ENCODE measurements around the gene NAA80.

DNA sequence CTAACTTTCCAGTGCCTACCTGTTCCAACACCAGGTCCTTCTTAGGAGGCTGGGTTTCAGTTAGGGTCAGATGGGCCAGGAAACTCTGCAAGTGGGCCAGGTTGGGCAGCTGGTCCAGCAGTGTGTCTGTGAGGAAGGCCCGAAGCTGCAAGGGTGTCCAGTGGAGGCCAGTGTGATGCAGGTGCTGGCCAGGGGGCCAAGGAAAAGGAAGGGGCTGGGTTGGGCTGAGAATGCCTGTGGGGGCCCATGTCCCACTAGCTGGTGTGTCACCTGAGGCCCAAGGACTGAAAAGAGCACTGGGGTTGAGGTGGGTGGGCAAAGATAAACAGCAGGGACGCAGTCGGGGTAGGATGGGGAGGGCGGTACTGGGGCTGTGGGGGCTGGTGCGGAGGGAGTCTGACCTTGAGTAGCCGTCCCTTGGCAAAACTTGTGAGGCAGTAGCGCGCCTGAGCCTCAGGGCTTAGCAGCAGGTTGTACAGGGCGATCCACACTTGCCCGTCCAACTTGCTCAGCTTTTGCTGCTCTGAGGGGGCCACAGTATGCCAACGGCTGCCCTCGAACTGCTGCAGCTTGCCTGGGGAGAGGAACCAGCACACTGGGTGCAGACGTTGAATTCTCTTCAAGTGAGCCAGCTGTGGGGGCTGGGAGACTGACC, 42.9 kb upstream of the NAA80 start:
- TF ChIP-seq BHLHE40 (IDR thresholded peaks at IDR 0.05; ENCODE audit: borderline replicate concordance): no peak
- no peak for TF ChIP-seq L3MBTL2 (conservative IDR thresholded peaks at IDR 0.05)
- TF ChIP-seq FOXA1 (IDR thresholded peaks at IDR 0.05): no peak
- no peak for TF ChIP-seq SP1 (IDR thresholded peaks at IDR 0.05)
- TF ChIP-seq SUZ12 (IDR thresholded peaks at IDR 0.05): no peak
- no peak for TF ChIP-seq FOXM1 (IDR thresholded peaks at IDR 0.05; ENCODE audit: borderline replicate concordance)
- TF ChIP-seq FOXK2 (IDR thresholded peaks at IDR 0.05): no peak
- no peak for TF ChIP-seq ELF4 (IDR thresholded peaks at IDR 0.05)
- no peak for TF ChIP-seq TARDBP (IDR thresholded peaks at IDR 0.05)
- TF ChIP-seq, protein P1, sequence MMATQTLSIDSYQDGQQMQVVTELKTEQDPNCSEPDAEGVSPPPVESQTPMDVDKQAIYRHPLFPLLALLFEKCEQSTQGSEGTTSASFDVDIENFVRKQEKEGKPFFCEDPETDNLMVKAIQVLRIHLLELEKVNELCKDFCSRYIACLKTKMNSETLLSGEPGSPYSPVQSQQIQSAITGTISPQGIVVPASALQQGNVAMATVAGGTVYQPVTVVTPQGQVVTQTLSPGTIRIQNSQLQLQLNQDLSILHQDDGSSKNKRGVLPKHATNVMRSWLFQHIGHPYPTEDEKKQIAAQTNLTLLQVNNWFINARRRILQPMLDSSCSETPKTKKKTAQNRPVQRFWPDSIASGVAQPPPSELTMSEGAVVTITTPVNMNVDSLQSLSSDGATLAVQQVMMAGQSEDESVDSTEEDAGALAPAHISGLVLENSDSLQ (IDR thresholded peaks at IDR 0.05): no peak
- TF ChIP-seq HDGF (IDR thresholded peaks at IDR 0.05; ENCODE audit: borderline replicate concordance): no peak
- TF ChIP-seq NFRKB (IDR thresholded peaks at IDR 0.05): no peak
